Calu3 (cell line): Measurements from ENCODE around the gene MRGPRF. TPM values are rescaled to one million over a fixed set of nuclear protein-coding genes. Genes with fewer than 3 reads are reported as not detected.

Source experiments
- BruUV-seq: library from RNA; stranded (reverse); fragments of 400-500 nt; replicated peaks from 2 replicates; lab custom pipeline; 2021; lab: Mats Ljungman, UMichigan
- CTCF ChIA-PET: fragments of 300-600 bp; sonication (Branson Sonifier 250); formaldehyde crosslinking; loops from one replicate; lab custom pipeline; 2022; ENCODE audit warnings: antibody characterized with exemption; lab: Charles Lee
- DNase-seq: peaks from one replicate; pipeline ENCODE4 v3.0.0; 2022
- H3K27ac Mint-ChIP-seq: one replicate; pipeline ENCODE4 v1.8.0; 2022; ENCODE audit warnings: mixed read lengths; ENCODE audit not compliant: unreplicated experiment
- H3K27me3 Mint-ChIP-seq: one replicate; pipeline ENCODE4 v1.8.0; 2022; ENCODE audit warnings: mixed read lengths; ENCODE audit not compliant: unreplicated experiment
- H3K36me3 Mint-ChIP-seq: one replicate; pipeline ENCODE4 v1.8.0; 2022; ENCODE audit warnings: mild to moderate bottlenecking, moderate library complexity, mixed read lengths; ENCODE audit not compliant: insufficient read depth, unreplicated experiment
- H3K4me1 Mint-ChIP-seq: one replicate; pipeline ENCODE4 v1.8.0; 2022; ENCODE audit warnings: mild to moderate bottlenecking, low read depth, mixed read lengths; ENCODE audit not compliant: unreplicated experiment
- H3K4me3 Mint-ChIP-seq: one replicate; pipeline ENCODE4 v1.8.0; 2022; ENCODE audit warnings: mild to moderate bottlenecking, low read depth, moderate library complexity, mixed read lengths; ENCODE audit not compliant: unreplicated experiment
- H3K9me3 Mint-ChIP-seq: one replicate; pipeline ENCODE4 v1.8.0; 2022; ENCODE audit warnings: low read depth, mixed read lengths; ENCODE audit not compliant: unreplicated experiment
- CTCF ChIP-seq: fragments of 200-600 bp; IDR thresholded peaks from one replicate; pipeline ENCODE4 v1.8.0; 2022; ENCODE audit warnings: antibody characterized with exemption; ENCODE audit not compliant: unreplicated experiment
- intact Hi-C: fragments of 100-400 bp; cut with micrococcal nuclease; formaldehyde crosslinking; loops from one replicate; pipeline ENCODE4 v1.10.0; 2022; ENCODE audit not compliant: unreplicated experiment
- total RNA-seq: library from RNA; stranded (reverse); gene quantifications from 2 replicates; pipeline ENCODE4 v1.2.3, GENCODE V29; 2022

The MRGPRF gene
- total RNA-seq, 1 experiment from 2014 or later: 0.14 TPM

GRCh38 chr11:68978626-68978930 lies 34.5 kb downstream of the MRGPRF start:
- Mint-ChIP-seq H3K9me3 (peaks cover 3% of the 10 kb centered on the region), H3K4me3 (no peak overlapping the region), H3K27ac (no peak overlapping the region), H3K36me3 (no peaks in the 10 kb centered on the region), H3K4me1 (no peaks in the 10 kb centered on the region), H3K27me3 (peaks cover 52% of the 10 kb centered on the region)
- DNase-seq: no peak
- TF ChIP-seq CTCF: no peak
- no TSS peak for BruUV-seq
- intact Hi-C loops: no loop called here
- CTCF ChIA-PET: no interaction called here

GRCh38 chr11:68977781-68978625 lies 35.0 kb downstream of the MRGPRF start:
- H3K9me3 Mint-ChIP-seq: peaks cover 3% of the 10 kb centered on the region
- no peaks in the 10 kb centered on the region for H3K4me1 Mint-ChIP-seq
- CTCF ChIA-PET: no interaction called here
- no peak for DNase-seq
- no TSS peak for BruUV-seq
- intact Hi-C loops: no loop called here
- H3K36me3 Mint-ChIP-seq: no peaks in the 10 kb centered on the region
- H3K27ac Mint-ChIP-seq: no peak overlapping the region
- H3K4me3 Mint-ChIP-seq: no peak overlapping the region
- TF ChIP-seq CTCF: no peak
- H3K27me3 Mint-ChIP-seq: peaks cover 55% of the 10 kb centered on the region

- no peak for TF ChIP-seq CTCF
These were observed 36.5 kb downstream of the MRGPRF start for GRCh38 chr11:68976563-68976962.

GRCh38 chr11:68976095-68976494 lies 37.0 kb downstream of the MRGPRF start:
- H3K4me1 Mint-ChIP-seq: peaks cover 7% of the 10 kb centered on the region
- CTCF ChIA-PET: no interaction called here
- peaks cover 55% of the 10 kb centered on the region for H3K27me3 Mint-ChIP-seq
- TF ChIP-seq CTCF: no peak
- no peaks in the 10 kb centered on the region for H3K36me3 Mint-ChIP-seq
- H3K4me3 Mint-ChIP-seq: no peak overlapping the region
- no peak overlapping the region for H3K27ac Mint-ChIP-seq
- intact Hi-C loops: no loop called here
- no TSS peak for BruUV-seq
- no peak for DNase-seq
- no peaks in the 10 kb centered on the region for H3K9me3 Mint-ChIP-seq

More at GRCh38 chr11:68976563-68976962, 36.5 kb downstream of the MRGPRF start:
- DNase-seq: no peak
- no TSS peak for BruUV-seq
- Mint-ChIP-seq H3K27ac (no peak overlapping the region), H3K9me3 (no peaks in the 10 kb centered on the region), H3K36me3 (no peaks in the 10 kb centered on the region), H3K4me1 (peaks cover 7% of the 10 kb centered on the region), H3K4me3 (no peak overlapping the region), H3K27me3 (peaks cover 55% of the 10 kb centered on the region)
- CTCF ChIA-PET: no interaction called here
- intact Hi-C loops: no loop called here
